SIG-M5 treated with dmso at 0.1 percent for 504 hours (cell line): Measurements from ENCODE around the gene NACC1.

Experiments used
- DNase-seq: peaks from one replicate; lab custom pipeline; 2025; ENCODE audit not compliant: unreplicated experiment; lab: John Stamatoyannopoulos, UW

Gene NACC1

GRCh38 chr19:13099073-13099999 is 18.7 kb upstream of the NACC1 start:
- DNase-seq, result peak; percentile 85

GRCh38 chr19:13100031-13100588 is 18.0 kb upstream of the NACC1 start:
- peak; percentile 58 for DNase-seq

- peak; percentile 24 for DNase-seq
Observed at GRCh38 chr19:13100841-13101589, 17.0 kb upstream of the NACC1 start.

- DNase-seq, result no peak
Observed at GRCh38 chr19:13101590-13102415, 16.3 kb upstream of the NACC1 start.

- no peak for DNase-seq
Observed at GRCh38 chr19:13102416-13102665, 15.7 kb upstream of the NACC1 start.

- DNase-seq, result peak; percentile 85
Observed at GRCh38 chr19:13102666-13103580, 15.1 kb upstream of the NACC1 start, which contains the start of gene LYL1. Gene LYL1 (minus strand): TSS chr19:13102858. CDS start chr19:13101171, 1,687 bp downstream.

GRCh38 chr19:13103581-13104359 is 14.3 kb upstream of the NACC1 start:
- peak; percentile 63 for DNase-seq

- DNase-seq, result peak; percentile 67
Observed at GRCh38 chr19:13104360-13104847, 13.7 kb upstream of the NACC1 start.

GRCh38 chr19:13104848-13105711 is 13.0 kb upstream of the NACC1 start:
- DNase-seq, result no peak

- DNase-seq, result no peak
Observed at GRCh38 chr19:13109361-13110098, 8.5 kb upstream of the NACC1 start.

- no peak for DNase-seq
Observed at GRCh38 chr19:13110099-13110610, 7.9 kb upstream of the NACC1 start.

GRCh38 chr19:13112555-13112954 is 5.5 kb upstream of the NACC1 start:
- no peak for DNase-seq

- no peak for DNase-seq
Observed at GRCh38 chr19:13115936-13116281, 2.2 kb upstream of the NACC1 start.

GRCh38 chr19:13116282-13117175 is 1.5 kb upstream of the NACC1 start, which contains the start of gene TRMT1:
Gene TRMT1 (minus strand): TSS chr19:13116740. CDS start chr19:13116399, 341 bp downstream.
- peak; percentile 93 for DNase-seq

- peak; percentile 58 for DNase-seq
Observed at GRCh38 chr19:13117176-13117771, 790 bp upstream of the NACC1 start.
